Activated CD8-positive, alpha-beta memory T cell treated with anti-CD3 and anti-CD28 coated beads, Interleukin-2, amount 10 ng/mL, durations not matched to agents 7 days and 5 days (primary cell): Measurements from ENCODE around the gene PFDN5. TPM values are rescaled to one million over a fixed set of nuclear protein-coding genes. Genes with fewer than 3 reads are reported as not detected.
A peak's percentile ranks its signal among the peaks of the same experiment; 100 is the strongest.

ENCODE experiments used
- ATAC-seq: fragments of 150-1000 bp; cut with Tn5 transposase; one replicate; pipeline ENCODE4 v1.10.0; 2021; ENCODE audit warnings: moderate library complexity
- CTCF ChIA-PET: fragments of 350-600 bp; sonication (Branson Sonifier 250); formaldehyde crosslinking; loops from one replicate; lab custom pipeline; 2021; ENCODE audit warnings: antibody characterized with exemption; lab: Charles Lee
- DNase-seq: peaks from one replicate; pipeline ENCODE4 v3.0.0-alpha.2; 2020
- H3K27ac Mint-ChIP-seq: one replicate; pipeline ENCODE4 v1.8.0; 2021; ENCODE audit warnings: mild to moderate bottlenecking, mixed read lengths
- H3K27me3 Mint-ChIP-seq: one replicate; pipeline ENCODE4 v1.8.0; 2021; ENCODE audit warnings: mixed read lengths
- H3K36me3 Mint-ChIP-seq: one replicate; pipeline ENCODE4 v1.8.0; 2021; ENCODE audit warnings: mild to moderate bottlenecking, mixed read lengths
- H3K4me1 Mint-ChIP-seq: one replicate; pipeline ENCODE4 v1.8.0; 2021; ENCODE audit warnings: mixed read lengths
- H3K4me3 Mint-ChIP-seq: one replicate; pipeline ENCODE4 v1.8.0; 2021; ENCODE audit warnings: mild to moderate bottlenecking, moderate library complexity, mixed read lengths
- H3K9me3 Mint-ChIP-seq: one replicate; pipeline ENCODE4 v1.8.0; 2022; ENCODE audit warnings: low read depth, mixed read lengths
- total RNA-seq, 2 experiments: library from RNA; stranded (reverse); gene quantifications; one replicate each; pipeline ENCODE4 v1.2.3, GENCODE V29; 2021

PFDN5 gene
- total RNA-seq, 2 experiments from 2014 or later: 283 to 298 TPM

DNA sequence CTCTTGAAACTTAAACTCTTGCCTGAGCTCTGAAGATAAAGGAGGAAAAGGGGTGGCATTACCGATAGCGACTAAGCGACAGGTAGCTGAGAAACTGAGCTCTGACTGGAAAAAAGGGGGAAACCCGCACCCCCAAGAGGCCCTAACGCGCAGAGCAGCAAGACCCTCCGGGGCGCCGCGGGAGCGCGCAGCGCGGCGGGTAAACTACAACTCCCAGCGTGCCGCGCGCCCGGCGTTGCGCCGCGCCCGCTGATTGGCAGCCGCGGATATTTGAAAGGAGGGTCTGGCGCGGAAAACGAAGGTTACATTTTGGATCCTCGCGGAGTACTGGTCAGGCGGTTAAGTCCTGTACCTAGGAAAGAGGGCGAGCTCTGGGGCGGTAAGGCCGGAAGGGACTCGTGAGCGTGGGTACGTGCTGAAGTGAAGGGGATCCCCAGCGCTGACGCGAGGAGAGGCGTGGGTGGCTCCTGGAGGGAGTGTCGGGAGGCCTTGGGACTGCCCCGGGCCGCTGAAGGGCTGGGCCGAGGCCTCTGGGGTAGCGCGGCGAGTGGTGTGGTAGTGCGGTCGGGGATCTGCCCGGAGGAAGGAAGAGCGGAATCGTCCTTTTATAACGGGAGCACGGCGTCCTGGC is 27.2 kb upstream of the PFDN5 start, which contains the start of gene ESPL1:
Gene ESPL1 (plus strand): TSS at position 301 of the 631 bp plus-strand sequence. CDS start 468 bp downstream, outside the sequence.
- H3K4me1 Mint-ChIP-seq: peaks cover 46% of the 10 kb centered on the region
- H3K27ac Mint-ChIP-seq: peak within 1 kb of the TSS; percentile 95
- peak; percentile 96 for ATAC-seq
- CTCF ChIA-PET: interaction anchor here (0.6 to 12.0 kb wide), 42 partner anchors 9 to 241 kb away, joined by 3 to 248 read pairs (median 4); partner anchors contain the start of genes AAAS, CSAD, ITGB7 and MYG1
- H3K36me3 Mint-ChIP-seq: peaks cover 39% of the 10 kb centered on the region
- peak within 1 kb of the TSS; percentile 100 for H3K4me3 Mint-ChIP-seq
- no peaks in the 10 kb centered on the region for H3K9me3 Mint-ChIP-seq
- DNase-seq: peak; percentile 92
- no peaks in the 10 kb centered on the region for H3K27me3 Mint-ChIP-seq

- Mint-ChIP-seq H3K27me3 (no peaks in the 10 kb centered on the region), H3K4me1 (peaks cover 46% of the 10 kb centered on the region), H3K27ac (peak overlapping the region; percentile 95), H3K9me3 (no peaks in the 10 kb centered on the region), H3K36me3 (peaks cover 39% of the 10 kb centered on the region), H3K4me3 (peak overlapping the region; percentile 100)
- CTCF ChIA-PET: interaction anchor here (0.8 to 12.0 kb wide), 31 partner anchors 8 to 244 kb away, joined by 3 to 248 read pairs (median 5); partner anchors contain the start of genes AAAS, CSAD, ITGB7 and PFDN5
- ATAC-seq (no peak), DNase-seq (no peak)
Measured at GRCh38 chr12:53268630-53269562, 26.4 kb upstream of the PFDN5 start.

GRCh38 chr12:53274445-53274844 is 20.9 kb upstream of the PFDN5 start:
- no peaks in the 10 kb centered on the region for H3K27me3 Mint-ChIP-seq
- no peak overlapping the region for H3K4me3 Mint-ChIP-seq
- H3K4me1 Mint-ChIP-seq: peaks cover 35% of the 10 kb centered on the region
- CTCF ChIA-PET: no interaction called here
- H3K9me3 Mint-ChIP-seq: no peaks in the 10 kb centered on the region
- no peak for DNase-seq
- H3K36me3 Mint-ChIP-seq: peaks cover 62% of the 10 kb centered on the region
- ATAC-seq: no peak
- no peak overlapping the region for H3K27ac Mint-ChIP-seq

- CTCF ChIA-PET: interaction anchor here (1.8 kb wide), 1 partner anchor 8 kb away, joined by 11 read pairs; the partner anchor contains the start of gene ESPL1
- H3K4me1 Mint-ChIP-seq: peaks cover 18% of the 10 kb centered on the region
- no peak overlapping the region for H3K4me3 Mint-ChIP-seq
- ATAC-seq (no peak), DNase-seq (no peak)
- H3K9me3 Mint-ChIP-seq: no peaks in the 10 kb centered on the region
- H3K27me3 Mint-ChIP-seq: no peaks in the 10 kb centered on the region
- H3K36me3 Mint-ChIP-seq: peaks cover 54% of the 10 kb centered on the region
- H3K27ac Mint-ChIP-seq: no peak overlapping the region
Measured at GRCh38 chr12:53276511-53276910, 18.8 kb upstream of the PFDN5 start.

DNA sequence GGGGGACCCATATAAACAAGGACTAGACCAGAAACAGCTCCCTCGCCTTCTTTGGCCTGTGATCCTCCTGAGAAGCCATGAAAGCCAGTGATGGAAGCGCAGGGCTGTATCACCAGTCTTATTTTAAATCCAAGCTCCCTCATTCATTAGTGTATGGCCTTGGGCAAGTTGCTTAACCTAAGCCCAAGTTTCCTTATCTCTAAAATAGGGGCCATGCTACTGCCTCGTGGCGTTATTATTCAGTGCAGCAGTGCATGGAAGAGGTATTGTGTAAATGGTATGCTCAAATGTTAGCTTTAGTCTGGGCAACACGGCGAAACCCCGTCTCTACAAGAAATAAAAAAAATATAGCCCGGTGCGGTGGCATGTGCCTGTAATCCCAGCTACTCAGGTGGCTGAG is 17.4 kb upstream of the PFDN5 start:
- CTCF ChIA-PET: interaction anchor here (1.3 to 1.8 kb wide), 5 partner anchors 10 to 119 kb away, joined by 3 to 11 read pairs (median 4); partner anchors contain the start of genes AAAS, ESPL1 and MYG1
- no peaks in the 10 kb centered on the region for H3K27me3 Mint-ChIP-seq
- DNase-seq (no peak), ATAC-seq (no peak)
- peaks cover 56% of the 10 kb centered on the region for H3K36me3 Mint-ChIP-seq
- H3K9me3 Mint-ChIP-seq: no peaks in the 10 kb centered on the region
- H3K4me3 Mint-ChIP-seq: no peak overlapping the region
- H3K27ac Mint-ChIP-seq: no peak overlapping the region
- peaks cover 9% of the 10 kb centered on the region for H3K4me1 Mint-ChIP-seq

- ATAC-seq: no peak
- CTCF ChIA-PET: interaction anchor here (1.0 to 1.8 kb wide), 3 partner anchors 9 to 121 kb away, joined by 3 to 6 read pairs (median 4); partner anchors contain the start of gene ESPL1
- Mint-ChIP-seq H3K27me3 (no peaks in the 10 kb centered on the region), H3K27ac (no peak overlapping the region), H3K9me3 (no peaks in the 10 kb centered on the region), H3K36me3 (peaks cover 63% of the 10 kb centered on the region), H3K4me3 (no peak overlapping the region), H3K4me1 (peaks cover 5% of the 10 kb centered on the region)
- DNase-seq: no peak
Measured at GRCh38 chr12:53279283-53279869, 16.0 kb upstream of the PFDN5 start.

GRCh38 chr12:53279888-53280498 is 15.3 kb upstream of the PFDN5 start:
- Mint-ChIP-seq H3K36me3 (peaks cover 59% of the 10 kb centered on the region), H3K27ac (no peak overlapping the region), H3K9me3 (no peaks in the 10 kb centered on the region), H3K27me3 (no peaks in the 10 kb centered on the region), H3K4me1 (peaks cover 4% of the 10 kb centered on the region), H3K4me3 (no peak overlapping the region)
- ATAC-seq (no peak), DNase-seq (no peak)
- CTCF ChIA-PET: interaction anchor here (1.0 to 1.1 kb wide), 3 partner anchors 12 to 121 kb away, joined by 3 to 4 read pairs (median 4); partner anchors contain the start of gene ESPL1

GRCh38 chr12:53286448-53286847 is 8.9 kb upstream of the PFDN5 start:
- Mint-ChIP-seq H3K9me3 (no peaks in the 10 kb centered on the region), H3K36me3 (peaks cover 56% of the 10 kb centered on the region), H3K27me3 (no peaks in the 10 kb centered on the region), H3K4me3 (no peak overlapping the region), H3K27ac (no peak overlapping the region), H3K4me1 (peaks cover 4% of the 10 kb centered on the region)
- ATAC-seq: no peak
- DNase-seq: no peak
- CTCF ChIA-PET: interaction anchor here (1.2 to 6.2 kb wide), 5 partner anchors 72 to 184 kb away, joined by 3 to 43 read pairs (median 23); partner anchors contain the start of genes CSAD, SOAT2 and ZNF740

- Mint-ChIP-seq H3K9me3 (no peaks in the 10 kb centered on the region), H3K27me3 (no peaks in the 10 kb centered on the region), H3K27ac (peak overlapping the region; percentile 5), H3K36me3 (peaks cover 49% of the 10 kb centered on the region), H3K4me1 (peaks cover 4% of the 10 kb centered on the region), H3K4me3 (no peak overlapping the region)
- ATAC-seq (peak; percentile 80), DNase-seq (peak; percentile 75)
- CTCF ChIA-PET: interaction anchor here (0.7 to 6.2 kb wide), 11 partner anchors 8 to 282 kb away, joined by 3 to 43 read pairs (median 6); partner anchors contain the start of genes CSAD, PFDN5 and ZNF740
Measured at GRCh38 chr12:53287741-53288216, 7.6 kb upstream of the PFDN5 start.

GRCh38 chr12:53288322-53288721 is 7.0 kb upstream of the PFDN5 start:
- Mint-ChIP-seq H3K9me3 (no peaks in the 10 kb centered on the region), H3K4me3 (no peak overlapping the region), H3K27ac (no peak overlapping the region), H3K36me3 (peaks cover 50% of the 10 kb centered on the region), H3K4me1 (peaks cover 4% of the 10 kb centered on the region), H3K27me3 (no peaks in the 10 kb centered on the region)
- DNase-seq: no peak
- CTCF ChIA-PET: interaction anchor here (0.7 to 6.2 kb wide), 13 partner anchors 10 to 282 kb away, joined by 3 to 43 read pairs (median 5); partner anchors contain the start of genes AAAS, CSAD, MYG1 and ZNF740
- ATAC-seq: no peak

DNA sequence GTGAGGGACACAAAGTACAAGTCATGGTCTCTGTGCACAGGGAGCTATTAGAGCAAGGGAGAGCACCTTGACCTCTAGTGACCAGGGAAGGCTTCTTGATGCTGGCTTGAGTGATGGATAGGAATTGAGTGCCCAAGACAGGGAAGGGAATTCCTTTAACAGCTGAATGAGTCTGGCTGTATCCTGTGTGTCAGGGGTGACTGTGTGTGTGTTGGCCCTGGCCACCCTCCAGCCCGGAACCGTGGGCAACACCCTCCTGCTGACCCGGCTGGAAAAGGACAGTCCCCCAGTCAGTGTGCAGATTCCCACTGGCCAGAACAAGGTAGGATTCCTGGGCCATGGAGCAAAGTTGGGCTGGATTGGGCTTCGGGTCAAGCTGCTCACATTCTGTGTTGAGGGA is 5.5 kb upstream of the PFDN5 start:
- no peak for ATAC-seq
- DNase-seq: no peak
- Mint-ChIP-seq H3K9me3 (no peaks in the 10 kb centered on the region), H3K27ac (no peak overlapping the region), H3K27me3 (no peaks in the 10 kb centered on the region), H3K36me3 (peaks cover 47% of the 10 kb centered on the region), H3K4me1 (peaks cover 13% of the 10 kb centered on the region), H3K4me3 (no peak overlapping the region)
- CTCF ChIA-PET: interaction anchor here (1.4 to 2.7 kb wide), 3 partner anchors 21 to 73 kb away, joined by 3 to 9 read pairs (median 5); no protein-coding TSS in a partner anchor

GRCh38 chr12:53290661-53291060 is 4.7 kb upstream of the PFDN5 start:
- H3K4me1 Mint-ChIP-seq: peaks cover 20% of the 10 kb centered on the region
- H3K4me3 Mint-ChIP-seq: no peak overlapping the region
- DNase-seq: no peak
- CTCF ChIA-PET: interaction anchor here (1.3 to 1.7 kb wide), 3 partner anchors 21 to 218 kb away, joined by 3 to 4 read pairs (median 3); no protein-coding TSS in a partner anchor
- no peak overlapping the region for H3K27ac Mint-ChIP-seq
- no peaks in the 10 kb centered on the region for H3K9me3 Mint-ChIP-seq
- ATAC-seq: no peak
- no peaks in the 10 kb centered on the region for H3K27me3 Mint-ChIP-seq
- H3K36me3 Mint-ChIP-seq: peaks cover 49% of the 10 kb centered on the region
